ENCODE data around the gene DENND2A.
"Not testable (repeated sequence)": the region's sequence is repeated elsewhere in the genome, so short reads cannot be mapped to it uniquely, and the experiment has no call there.

DENND2A gene

GRCh38 chr7:140587243-140587642 lies 53.4 kb downstream of the DENND2A start:
- DNase-seq (ENCODE audit: low spot score): no peak

GRCh38 chr7:140586516-140586915 lies 54.1 kb downstream of the DENND2A start:
- no peak for DNase-seq (ENCODE audit: low spot score)

DNA sequence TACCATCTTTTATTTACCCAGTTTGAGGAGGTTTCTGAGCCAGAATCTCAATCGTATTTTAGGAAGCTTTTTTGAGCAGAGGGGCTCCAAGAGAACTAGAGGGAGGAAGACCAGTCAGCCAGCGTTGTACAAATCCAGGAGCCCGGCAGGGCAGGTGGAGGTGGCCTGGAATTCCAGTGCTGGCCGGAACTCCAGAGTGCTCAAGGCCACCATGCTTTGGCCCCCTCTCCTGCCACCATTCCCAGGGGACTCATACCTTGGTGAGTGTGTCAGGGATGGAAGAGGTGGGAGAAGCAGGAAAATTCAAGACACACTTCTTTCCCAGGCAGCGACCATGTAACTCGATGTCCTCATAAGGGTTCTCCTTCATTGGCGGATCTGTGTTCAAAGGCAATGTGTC lies 55.3 kb downstream of the DENND2A start:
- DNase-seq (ENCODE audit: low spot score): no peak

DNA sequence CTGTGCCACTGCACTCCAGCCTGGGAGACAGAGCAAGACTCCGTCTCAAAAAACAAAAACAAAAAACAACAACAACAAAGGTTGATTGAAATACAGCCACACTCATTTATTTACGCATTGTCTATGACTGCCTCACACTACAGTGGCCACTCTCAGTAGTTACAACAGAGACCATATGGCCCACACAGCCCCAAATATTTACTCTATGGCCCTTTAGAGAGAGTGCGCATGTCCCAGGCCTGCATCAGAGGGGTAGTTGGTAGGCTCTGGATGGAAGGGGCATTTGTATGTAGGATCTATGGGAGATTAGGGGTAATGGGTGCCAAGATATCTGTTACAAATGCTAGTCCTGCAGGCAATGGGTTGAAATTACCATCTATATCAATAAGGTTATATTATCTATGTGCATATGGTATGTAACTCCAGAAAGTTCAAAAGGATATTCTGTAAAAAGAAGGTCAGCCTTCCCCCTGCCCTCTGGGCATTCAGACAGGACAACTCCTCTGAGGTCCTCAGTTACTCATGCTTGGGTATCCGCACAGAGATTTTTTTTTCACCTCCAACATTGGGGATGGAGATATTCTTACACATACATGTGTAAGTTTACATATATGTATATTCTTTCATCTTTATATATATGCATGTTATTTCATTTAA lies 56.3 kb downstream of the DENND2A start:
- DNase-seq (ENCODE audit: low spot score): no peak

DNA sequence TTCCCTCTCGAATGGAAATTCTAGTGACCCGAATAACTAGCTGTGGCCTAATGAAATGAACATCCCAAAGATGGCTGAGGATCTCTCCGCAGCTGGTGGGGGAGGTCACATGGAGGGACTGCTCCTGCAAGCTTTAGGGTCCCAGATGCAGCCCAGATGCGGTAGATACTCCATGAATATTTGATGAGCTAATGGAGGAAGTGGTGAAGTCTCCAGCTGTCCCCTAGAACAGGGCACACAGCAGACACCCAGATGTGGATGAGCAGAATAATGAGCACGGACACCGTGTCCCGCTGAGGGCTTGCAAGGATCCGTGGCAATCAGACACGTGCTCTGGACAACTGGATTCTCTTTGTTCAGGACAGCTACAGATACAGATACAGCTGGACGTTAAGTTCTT lies 59.2 kb downstream of the DENND2A start:
- DNase-seq (ENCODE audit: low spot score): no peak

DNA sequence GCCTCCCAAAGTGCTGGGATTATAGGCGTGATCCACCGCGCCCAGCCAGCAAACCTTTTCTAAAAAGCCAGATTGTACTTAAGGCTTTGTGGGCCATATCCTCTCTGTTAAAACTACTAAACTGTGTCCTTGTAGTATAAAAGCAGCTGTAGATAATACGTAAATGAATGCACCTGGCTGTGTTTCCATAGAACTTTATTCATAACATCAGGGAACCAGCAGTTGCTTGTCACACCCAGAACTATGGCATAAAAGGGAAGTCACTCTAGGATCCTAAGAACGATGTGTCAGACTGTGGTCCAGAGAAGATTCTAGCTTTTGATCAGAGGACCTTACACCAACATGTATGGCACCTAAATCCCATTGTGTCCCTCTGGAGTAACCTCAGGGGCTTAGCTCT lies 63.0 kb downstream of the DENND2A start:
- no peak for DNase-seq (ENCODE audit: low spot score)

GRCh38 chr7:140576589-140576988 lies 64.0 kb downstream of the DENND2A start:
- DNase-seq (ENCODE audit: low spot score): no peak

GRCh38 chr7:140571538-140572122 lies 69.0 kb downstream of the DENND2A start:
- no peak for DNase-seq (ENCODE audit: low spot score)

DNA sequence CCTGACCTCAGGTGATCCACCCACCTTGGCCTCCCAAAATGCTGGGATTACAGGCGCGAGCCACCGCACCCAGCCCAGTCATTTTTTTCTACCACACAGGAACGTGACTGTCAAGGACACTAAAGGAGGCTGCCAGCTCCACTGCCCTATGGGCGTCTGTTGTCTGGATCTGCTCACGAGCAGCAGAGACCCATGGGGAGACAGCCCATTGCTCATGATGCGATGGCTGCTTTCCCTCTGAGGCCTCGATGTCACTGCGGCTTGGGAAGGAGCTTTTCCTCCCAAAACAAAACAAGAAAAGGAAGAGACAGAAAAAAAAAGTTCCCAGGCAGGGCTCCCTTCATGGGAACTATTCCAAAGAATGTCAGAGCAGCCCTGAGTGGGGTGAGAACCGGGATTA lies 70.5 kb downstream of the DENND2A start:
- no peak for DNase-seq (ENCODE audit: low spot score)

GRCh38 chr7:140568021-140568813 lies 72.4 kb downstream of the DENND2A start:
- DNase-seq (ENCODE audit: low spot score): no peak

- DNase-seq (ENCODE audit: low spot score): not testable (repeated sequence)
These were observed 74.4 kb downstream of the DENND2A start for GRCh38 chr7:140566186-140566585.

DNA sequence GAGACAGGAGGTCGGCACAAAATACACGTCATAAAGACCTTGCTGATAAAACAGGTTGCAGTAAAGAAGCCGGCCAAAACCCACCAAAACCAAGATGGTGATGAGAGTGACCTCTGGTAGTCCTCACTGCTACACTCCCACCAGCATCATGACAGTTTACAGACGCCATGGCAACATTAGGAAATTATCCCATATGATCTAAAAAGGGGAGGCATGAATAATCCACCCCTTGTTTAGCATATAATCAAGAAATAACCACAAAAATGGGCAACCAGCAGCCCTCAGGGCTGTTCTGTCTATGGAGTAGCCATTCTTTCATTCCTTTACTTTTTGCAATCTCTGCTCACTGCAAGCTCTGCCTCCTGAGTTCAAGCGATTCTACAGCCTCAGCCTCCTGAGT lies 74.9 kb downstream of the DENND2A start:
- DNase-seq (ENCODE audit: low spot score): not testable (repeated sequence)

- no peak for DNase-seq (ENCODE audit: low spot score)
These were observed 76.0 kb downstream of the DENND2A start for GRCh38 chr7:140564643-140565042.

GRCh38 chr7:140562926-140563481 lies 77.6 kb downstream of the DENND2A start:
- no peak for DNase-seq (ENCODE audit: low spot score)

DNA sequence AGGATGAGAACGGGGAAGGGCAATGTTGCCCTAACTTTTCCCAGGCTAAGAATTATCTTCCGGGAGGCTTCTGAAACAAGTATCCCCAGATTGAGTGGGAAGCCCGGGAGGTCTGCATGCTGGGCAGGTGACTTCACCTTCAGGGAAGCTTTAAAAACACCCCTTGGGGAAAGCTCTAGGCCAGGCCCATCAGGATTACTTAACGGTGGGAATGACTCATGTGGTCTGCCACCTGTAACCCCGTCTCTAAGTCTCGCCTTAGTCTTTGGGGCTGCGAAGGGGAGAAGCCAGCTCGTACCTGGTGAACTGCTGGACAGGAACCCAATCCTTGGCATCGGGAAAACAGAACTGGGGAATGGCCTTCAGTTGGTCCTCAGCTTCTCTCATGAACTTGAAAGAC lies 81.2 kb downstream of the DENND2A start:
- no peak for DNase-seq (ENCODE audit: low spot score)

GRCh38 chr7:140557809-140558518 lies 82.6 kb downstream of the DENND2A start:
- no peak for DNase-seq (ENCODE audit: low spot score)

GRCh38 chr7:140557069-140557468 lies 83.5 kb downstream of the DENND2A start:
- DNase-seq (ENCODE audit: low spot score): no peak

DNA sequence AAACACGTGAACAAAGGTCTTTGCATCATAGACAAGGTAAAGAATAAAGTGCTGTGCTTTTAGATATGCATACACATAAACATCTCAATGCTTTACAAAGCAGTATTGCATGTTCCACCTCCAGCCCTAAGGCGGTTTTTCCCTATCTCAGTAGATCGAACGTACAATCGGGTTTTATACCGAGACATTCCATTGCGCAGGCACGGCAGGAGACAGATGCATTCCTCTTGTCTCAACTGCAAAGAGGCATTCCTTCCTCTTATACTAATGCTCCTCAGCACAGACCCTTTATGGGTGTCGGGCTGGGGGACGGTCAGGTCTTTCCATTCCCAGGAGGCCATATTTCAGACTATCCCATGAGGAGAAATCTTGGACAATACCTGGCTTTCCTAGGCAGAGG lies 87.4 kb downstream of the DENND2A start:
- DNase-seq (ENCODE audit: low spot score): not testable (repeated sequence)

DNA sequence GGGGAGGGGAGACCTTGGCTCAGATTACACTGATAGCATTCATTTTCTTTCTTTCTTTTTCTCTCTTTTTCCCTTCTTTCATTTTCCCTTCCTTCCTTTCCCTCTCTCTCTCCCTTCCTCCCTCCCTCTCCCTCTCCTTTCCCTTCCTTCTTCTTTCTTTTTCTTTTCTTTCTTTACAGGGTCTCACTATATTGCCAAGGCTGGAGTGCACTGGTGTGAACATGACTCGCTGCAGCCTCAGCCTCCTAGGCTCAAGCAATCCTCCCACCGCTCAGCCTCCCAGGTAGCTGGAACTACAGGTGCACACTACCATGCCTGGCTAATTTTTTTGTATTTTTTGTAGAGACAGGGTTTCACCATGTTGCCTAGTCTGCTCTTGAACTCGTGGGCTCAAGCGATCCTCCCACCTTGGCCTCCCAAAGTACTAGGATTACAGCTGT lies 88.4 kb downstream of the DENND2A start:
- no peak for DNase-seq (ENCODE audit: low spot score)

DNA sequence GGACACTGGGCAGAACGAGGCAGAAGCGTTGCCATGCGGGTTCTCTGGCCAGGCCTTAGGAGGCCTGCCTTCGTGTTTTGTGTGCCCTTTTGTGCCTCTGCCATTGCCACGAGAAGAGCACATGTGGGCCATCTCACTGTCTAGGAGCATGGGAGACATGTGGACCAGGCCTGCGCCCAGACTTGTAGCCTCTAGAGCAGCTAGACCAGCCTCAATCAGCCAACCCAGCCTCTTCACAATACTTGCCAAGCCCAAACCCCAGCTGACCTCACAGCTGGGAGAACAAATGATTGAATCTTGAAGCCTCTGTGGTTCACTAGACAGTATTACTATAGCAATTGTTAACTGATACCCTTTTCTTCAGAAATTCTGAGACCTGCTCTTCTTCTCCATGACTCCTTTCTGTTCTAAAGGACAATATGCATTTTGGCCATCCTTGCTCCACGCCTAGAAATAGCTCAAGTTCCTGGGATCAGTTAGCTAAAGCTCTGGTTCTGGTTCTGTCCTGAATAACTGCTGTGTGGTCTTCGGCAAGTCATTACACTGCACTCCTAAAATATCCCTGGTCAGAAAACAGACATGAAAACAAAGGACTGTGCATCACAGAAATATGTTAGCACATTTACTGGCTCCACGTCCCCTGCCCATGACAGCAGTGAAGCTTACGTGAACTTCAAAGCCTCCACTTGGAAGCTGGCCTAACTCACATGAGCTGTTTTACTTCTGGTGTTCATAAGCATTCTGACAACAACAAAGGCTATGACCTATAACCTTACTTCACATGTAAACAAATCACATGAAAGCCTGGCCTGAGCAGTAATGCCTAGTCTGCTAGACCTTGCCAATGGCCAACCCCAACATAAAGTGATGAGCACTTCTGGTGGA lies 89.0 kb downstream of the DENND2A start:
- DNase-seq (ENCODE audit: low spot score): no peak

- no peak for DNase-seq (ENCODE audit: low spot score)
These were observed 93.7 kb downstream of the DENND2A start for GRCh38 chr7:140546947-140547346.

Data from germinal center (tissue), 1 donor.